ENCODE data around the gene SNX24. TPM values are rescaled to one million over a fixed set of nuclear protein-coding genes. Genes with fewer than 3 reads are reported as not detected.
A peak's percentile ranks its signal among the peaks of the same experiment; 100 is the strongest.
"Not testable (repeated sequence)": the region's sequence is repeated elsewhere in the genome, so short reads cannot be mapped to it uniquely, and the experiment has no call there.

Gene SNX24
- polyA plus RNA-seq (ENCODE audit: insufficient read length): 30.0 TPM
- long read RNA-seq, donor 1, transcript SNX24-201 (7 exons, 2,158 nt): major isoform, 5 of 18 reads
- long read RNA-seq, donor 1, partial matches to known transcripts: 13 of 18 reads
- long read RNA-seq, donor 1, other reads (novel, unspliced or antisense): 0 of 18 reads
- long read RNA-seq, donor 2, partial matches to known transcripts: 9 of 15 reads
- long read RNA-seq, donor 2, other reads (novel, unspliced or antisense): 0 of 15 reads
- long read RNA-seq, donor 3, partial matches to known transcripts: 0 of 4 reads
- long read RNA-seq, donor 3, other reads (novel, unspliced or antisense): 0 of 4 reads
- long read RNA-seq, donor 4: 0 reads
- long read RNA-seq, donor 5, transcript SNX24-201 (7 exons, 2,158 nt): major isoform, 11 of 115 reads
- long read RNA-seq, donor 5, partial matches to known transcripts: 0 of 115 reads
- long read RNA-seq, donor 5, other reads (novel, unspliced or antisense): 101 of 115 reads
- long read RNA-seq, donor 6, partial matches to known transcripts: 72 of 122 reads
- long read RNA-seq, donor 6, other reads (novel, unspliced or antisense): 44 of 122 reads
- long read RNA-seq, donor 7, transcript SNX24-201 (7 exons, 2,158 nt): major isoform, 9 of 21 reads
- long read RNA-seq, donor 7, partial matches to known transcripts: 9 of 21 reads
- long read RNA-seq, donor 7, other reads (novel, unspliced or antisense): 0 of 21 reads
- long read RNA-seq, donor 8, partial matches to known transcripts: 8 of 11 reads
- long read RNA-seq, donor 8, other reads (novel, unspliced or antisense): 0 of 11 reads

- peak; percentile 70 for DNase-seq
Measured at GRCh38 chr5:122845229-122846050, at the start of gene SNX24. Gene SNX24, plus strand, starts transcription at chr5:122845613. Its CDS starts 21 bp downstream, at chr5:122845634.

GRCh38 chr5:122805481-122805880 lies 39.9 kb upstream of the SNX24 start:
- DNase-seq: no peak

- DNase-seq: no peak
Measured at GRCh38 chr5:122810405-122810804, 35.0 kb upstream of the SNX24 start.

- DNase-seq: no peak
Measured at GRCh38 chr5:122815218-122815767, 30.1 kb upstream of the SNX24 start.

- DNase-seq: no peak
Measured at GRCh38 chr5:122816756-122817155, 28.7 kb upstream of the SNX24 start.

GRCh38 chr5:122831984-122832383 lies 13.4 kb upstream of the SNX24 start:
- DNase-seq: no peak

- DNase-seq: no peak
Measured at GRCh38 chr5:122835681-122836080, 9.7 kb upstream of the SNX24 start.

- no peak for DNase-seq
Measured at GRCh38 chr5:122836947-122837346, 8.5 kb upstream of the SNX24 start.

GRCh38 chr5:122839731-122840130 lies 5.7 kb upstream of the SNX24 start:
- no peak for DNase-seq

GRCh38 chr5:122842016-122842580 lies 3.3 kb upstream of the SNX24 start:
- DNase-seq: no peak

- DNase-seq: peak; percentile 47
Measured at GRCh38 chr5:122844136-122844909, 1.1 kb upstream of the SNX24 start.

GRCh38 chr5:122844910-122845228 lies 544 bp upstream of the SNX24 start:
- no peak for DNase-seq

GRCh38 chr5:122846051-122846550 lies 688 bp downstream of the SNX24 start:
- peak; percentile 34 for DNase-seq

- no peak for DNase-seq
Measured at GRCh38 chr5:122847687-122848081, 2.3 kb downstream of the SNX24 start.

- no peak for DNase-seq
Measured at GRCh38 chr5:122849771-122850170, 4.4 kb downstream of the SNX24 start.

GRCh38 chr5:122857538-122857937 lies 12.1 kb downstream of the SNX24 start:
- not testable (repeated sequence) for DNase-seq

- DNase-seq: no peak
Measured at GRCh38 chr5:122858451-122858850, 13.0 kb downstream of the SNX24 start.

GRCh38 chr5:122863240-122863639 lies 17.8 kb downstream of the SNX24 start:
- no peak for DNase-seq

- DNase-seq: no peak
Measured at GRCh38 chr5:122863721-122864120, 18.3 kb downstream of the SNX24 start.

GRCh38 chr5:122864400-122864799 lies 19.0 kb downstream of the SNX24 start:
- no peak for DNase-seq

GRCh38 chr5:122864842-122865241 lies 19.4 kb downstream of the SNX24 start:
- DNase-seq: no peak

Data from left kidney (tissue), 8 donors.